ACC112 (cell line): ENCODE measurements around the gene ATP8A1.

ENCODE experiments used
- H2AFZ ChIP-seq: fragments of 200-600 bp; sonication (generic); one replicate; pipeline ENCODE4 v1.6.0; 2017; ENCODE audit warnings: antibody characterized with exemption, low read length; ENCODE audit not compliant: unreplicated experiment
- H3K27ac ChIP-seq: fragments of 200-600 bp; sonication (generic); 2 replicates; pipeline ENCODE4 v1.5.1; 2014; ENCODE audit warnings: low read depth, mild to moderate bottlenecking, antibody characterized with exemption, low read length, moderate library complexity
- H3K27me3 ChIP-seq: fragments of 200-600 bp; sonication (generic); 2 replicates; pipeline ENCODE4 v1.6.1; 2014; ENCODE audit warnings: mild to moderate bottlenecking, antibody characterized with exemption, low read length, moderate library complexity, mixed read lengths; ENCODE audit not compliant: insufficient read depth
- H3K36me3 ChIP-seq: fragments of 200-600 bp; sonication (generic); 2 replicates; pipeline ENCODE4 v1.6.1; 2016; ENCODE audit warnings: mild to moderate bottlenecking, antibody characterized with exemption, low read length, moderate library complexity, mixed read lengths; ENCODE audit not compliant: insufficient read depth
- H3K4me1 ChIP-seq: fragments of 200-600 bp; sonication (generic); one replicate; pipeline ENCODE4 v1.6.1; 2016; ENCODE audit warnings: low read length, mixed read lengths; ENCODE audit not compliant: insufficient read depth, unreplicated experiment, control insufficient read depth
- H3K4me3 ChIP-seq: fragments of 200-600 bp; sonication (generic); 2 replicates; pipeline ENCODE4 v1.5.1; 2014; ENCODE audit warnings: mild to moderate bottlenecking, low read depth, low read length
- H3K79me2 ChIP-seq: fragments of 200-600 bp; sonication (generic); one replicate; pipeline ENCODE4 v1.6.0; 2016; ENCODE audit warnings: low read length; ENCODE audit not compliant: control insufficient read depth, unreplicated experiment, insufficient read depth

Gene ATP8A1

GRCh38 chr4:42607011-42607726 lies 49.7 kb downstream of the ATP8A1 start:
- Histone ChIP-seq H3K36me3 (no peaks in the 10 kb centered on the region), H3K4me3 (no peak overlapping the region), H3K27me3 (peaks cover 5% of the 10 kb centered on the region; the same call in 1 of the 2 replicates), H3K79me2 (no peaks in the 10 kb centered on the region), H2AFZ (no peak overlapping the region), H3K4me1 (no peaks in the 10 kb centered on the region), H3K27ac (no peak overlapping the region)

DNA sequence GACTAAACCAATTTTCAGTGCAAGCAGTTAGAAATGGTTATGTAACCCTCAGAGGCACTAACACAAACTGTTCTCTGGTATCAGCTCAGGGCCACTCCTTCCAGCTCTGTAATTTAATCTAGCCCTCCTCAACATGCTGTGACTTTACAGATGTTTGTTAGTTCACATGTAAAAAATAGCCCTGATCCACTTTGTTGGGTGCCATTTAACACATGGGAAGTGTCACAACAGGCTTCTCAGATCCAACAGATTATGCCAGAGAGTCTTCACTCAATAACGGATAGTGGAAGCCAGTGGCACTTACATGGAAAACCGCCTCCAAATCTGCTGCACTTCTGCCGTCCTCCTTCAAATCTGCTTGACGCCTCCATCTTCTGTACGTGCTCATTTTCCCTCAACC lies 51.6 kb downstream of the ATP8A1 start:
- Histone ChIP-seq H3K4me1 (no peaks in the 10 kb centered on the region), H3K79me2 (no peaks in the 10 kb centered on the region), H2AFZ (no peak overlapping the region), H3K27me3 (no peaks in the 10 kb centered on the region), H3K27ac (no peak overlapping the region), H3K4me3 (no peak overlapping the region), H3K36me3 (no peaks in the 10 kb centered on the region)

- no peaks in the 10 kb centered on the region for H3K36me3 ChIP-seq
- H3K27me3 ChIP-seq = no peaks in the 10 kb centered on the region
- no peaks in the 10 kb centered on the region for H3K79me2 ChIP-seq
- no peak overlapping the region for H3K27ac ChIP-seq
- no peak overlapping the region for H3K4me3 ChIP-seq
- no peak overlapping the region for H2AFZ ChIP-seq
- no peaks in the 10 kb centered on the region for H3K4me1 ChIP-seq
These were observed 53.0 kb downstream of the ATP8A1 start for GRCh38 chr4:42603862-42604261.

GRCh38 chr4:42600578-42600977 lies 56.3 kb downstream of the ATP8A1 start:
- no peak overlapping the region for H3K4me3 ChIP-seq
- H3K36me3 ChIP-seq = no peaks in the 10 kb centered on the region
- H3K27me3 ChIP-seq = peaks cover under 1% of the 10 kb centered on the region; the same call in 1 of the 2 replicates
- H3K27ac ChIP-seq = no peak overlapping the region
- no peaks in the 10 kb centered on the region for H3K4me1 ChIP-seq
- no peaks in the 10 kb centered on the region for H3K79me2 ChIP-seq
- H2AFZ ChIP-seq = no peak overlapping the region

GRCh38 chr4:42596918-42597317 lies 60.0 kb downstream of the ATP8A1 start:
- H3K27ac ChIP-seq = no peak overlapping the region
- peaks cover 8% of the 10 kb centered on the region for H3K27me3 ChIP-seq
- H3K4me3 ChIP-seq = no peak overlapping the region
- H2AFZ ChIP-seq = no peak overlapping the region
- H3K4me1 ChIP-seq = no peaks in the 10 kb centered on the region
- H3K79me2 ChIP-seq = no peaks in the 10 kb centered on the region
- no peaks in the 10 kb centered on the region for H3K36me3 ChIP-seq

GRCh38 chr4:42594888-42595287 lies 62.0 kb downstream of the ATP8A1 start:
- Histone ChIP-seq H3K79me2 (no peaks in the 10 kb centered on the region), H2AFZ (no peak overlapping the region), H3K36me3 (no peaks in the 10 kb centered on the region), H3K27ac (no peak overlapping the region), H3K4me3 (no peak overlapping the region), H3K4me1 (no peaks in the 10 kb centered on the region), H3K27me3 (peaks cover 8% of the 10 kb centered on the region)

GRCh38 chr4:42588909-42589308 lies 68.0 kb downstream of the ATP8A1 start:
- no peak overlapping the region for H2AFZ ChIP-seq
- H3K79me2 ChIP-seq = no peaks in the 10 kb centered on the region
- no peak overlapping the region for H3K27ac ChIP-seq
- no peaks in the 10 kb centered on the region for H3K36me3 ChIP-seq
- peaks cover 21% of the 10 kb centered on the region for H3K27me3 ChIP-seq
- no peaks in the 10 kb centered on the region for H3K4me1 ChIP-seq
- H3K4me3 ChIP-seq = no peak overlapping the region

- H3K36me3 ChIP-seq = no peaks in the 10 kb centered on the region
- no peak overlapping the region for H2AFZ ChIP-seq
- H3K27ac ChIP-seq = no peak overlapping the region
- H3K27me3 ChIP-seq = peaks cover 21% of the 10 kb centered on the region
- no peaks in the 10 kb centered on the region for H3K79me2 ChIP-seq
- H3K4me1 ChIP-seq = no peaks in the 10 kb centered on the region
- no peak overlapping the region for H3K4me3 ChIP-seq
These were observed 70.1 kb downstream of the ATP8A1 start for GRCh38 chr4:42586775-42587174.

DNA sequence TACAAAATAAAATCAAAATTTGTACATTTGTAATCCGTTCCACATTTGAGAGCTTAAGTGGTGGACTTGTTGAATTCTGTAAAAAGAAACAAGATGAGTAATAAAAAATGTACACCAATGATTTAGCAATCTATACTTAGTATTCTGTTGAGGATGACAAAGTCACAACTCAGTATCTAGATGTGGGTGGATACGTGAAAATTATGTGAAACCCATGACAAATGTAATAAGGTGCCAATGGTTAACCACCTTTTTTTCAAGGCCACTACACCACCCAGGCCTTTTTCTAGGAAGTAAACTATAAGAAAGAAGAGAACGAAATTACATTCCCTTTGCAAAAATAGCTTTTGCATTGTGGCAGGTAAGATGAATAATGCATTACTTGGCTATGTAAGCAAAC lies 77.0 kb downstream of the ATP8A1 start:
- H2AFZ ChIP-seq = no peak overlapping the region
- peaks cover 12% of the 10 kb centered on the region; the same call in 1 of the 2 replicates for H3K27me3 ChIP-seq
- H3K36me3 ChIP-seq = no peaks in the 10 kb centered on the region
- H3K79me2 ChIP-seq = no peaks in the 10 kb centered on the region
- H3K27ac ChIP-seq = no peak overlapping the region
- H3K4me1 ChIP-seq = no peaks in the 10 kb centered on the region
- H3K4me3 ChIP-seq = no peak overlapping the region

DNA sequence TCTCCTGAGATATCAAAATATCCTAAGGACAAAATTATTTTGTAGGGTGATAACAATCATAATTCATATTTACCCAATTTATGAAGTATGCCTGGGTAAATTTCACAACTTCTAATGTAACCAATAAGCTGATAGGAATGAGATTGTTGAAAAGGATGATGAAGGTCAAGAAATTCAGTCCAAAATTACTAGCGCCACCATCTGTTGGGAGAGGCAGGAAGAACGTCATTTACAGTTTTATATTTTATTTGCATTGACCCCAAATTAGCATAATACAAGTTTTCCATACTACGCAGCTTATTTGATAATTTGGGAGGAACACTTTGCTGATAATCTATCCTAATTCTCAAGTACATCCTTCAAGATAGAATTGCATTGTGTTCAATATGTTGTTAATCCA lies 78.7 kb downstream of the ATP8A1 start:
- Histone ChIP-seq H3K27ac (no peak overlapping the region), H2AFZ (no peak overlapping the region), H3K36me3 (no peaks in the 10 kb centered on the region), H3K27me3 (peaks cover 18% of the 10 kb centered on the region), H3K4me1 (no peaks in the 10 kb centered on the region), H3K79me2 (no peaks in the 10 kb centered on the region), H3K4me3 (no peak overlapping the region)

DNA sequence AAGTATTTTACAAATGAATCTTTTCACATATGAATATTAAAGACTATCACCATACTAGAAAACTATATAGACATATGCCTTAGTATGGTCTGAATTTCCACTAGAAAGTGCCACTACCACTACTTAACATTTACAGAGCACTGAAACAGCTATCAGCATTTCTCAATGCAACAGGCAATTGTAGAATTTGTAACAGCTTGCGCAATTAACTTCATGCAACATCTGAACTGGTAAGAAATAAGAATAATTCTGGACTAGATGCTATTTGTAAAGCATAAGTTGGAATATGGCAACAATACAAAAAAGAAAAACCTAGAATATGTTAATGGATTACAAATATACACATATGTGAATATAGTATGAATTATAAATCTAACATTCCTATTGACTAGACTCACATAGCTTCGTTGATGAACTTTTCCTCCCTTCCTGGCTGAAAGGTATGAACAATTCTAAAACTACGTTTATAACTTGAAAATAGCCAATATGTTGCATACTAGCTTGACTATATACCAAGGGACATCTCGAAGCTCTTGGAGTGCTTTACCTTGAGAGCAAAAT lies 82.0 kb downstream of the ATP8A1 start:
- Histone ChIP-seq H2AFZ (no peak overlapping the region), H3K4me3 (no peak overlapping the region), H3K4me1 (no peaks in the 10 kb centered on the region), H3K27ac (no peak overlapping the region), H3K27me3 (peaks cover 34% of the 10 kb centered on the region), H3K79me2 (no peaks in the 10 kb centered on the region), H3K36me3 (no peaks in the 10 kb centered on the region)
